GM23338 (cell line): ENCODE measurements around the gene TGFB1. TPM values are rescaled to one million over a fixed set of nuclear protein-coding genes. Genes with fewer than 3 reads are reported as not detected.

ENCODE experiments used
- ATAC-seq: fragments of 200-7000 bp; cut with Tn5 transposase; 3 replicates; pipeline ENCODE4 v1.9.1; 2020
- DNase-seq: peaks from one replicate; pipeline ENCODE4 v3.0.0-alpha.2; 2015; ENCODE audit warnings: low spot score
- H2AFZ ChIP-seq: fragments of 200-600 bp; sonication (generic); 2 replicates; pipeline ENCODE4 v1.8.0; 2016; ENCODE audit warnings: antibody characterized with exemption, mild to moderate bottlenecking, moderate library complexity
- H3F3A ChIP-seq: fragments of 200-600 bp; sonication (generic); replicated peaks from 2 replicates; pipeline ENCODE4 v1.8.0; 2017; ENCODE audit warnings: antibody characterized with exemption, mixed run types, low read depth
- H3K27ac ChIP-seq: fragments of 200-600 bp; sonication (generic); 2 replicates; pipeline ENCODE4 v1.6.1; 2016; ENCODE audit warnings: low read depth
- H3K27me3 ChIP-seq: fragments of 200-600 bp; sonication (generic); 2 replicates; pipeline ENCODE4 v1.8.0; 2016; ENCODE audit warnings: mild to moderate bottlenecking, mixed run types, moderate library complexity; ENCODE audit not compliant: insufficient read depth
- H3K36me3 ChIP-seq: fragments of 200-600 bp; sonication (generic); 2 replicates; pipeline ENCODE4 v1.8.0; 2016; ENCODE audit warnings: mild to moderate bottlenecking; ENCODE audit not compliant: insufficient read depth
- H3K4me1 ChIP-seq: fragments of 200-600 bp; sonication (generic); 2 replicates; pipeline ENCODE4 v1.8.0; 2016; ENCODE audit warnings: mild to moderate bottlenecking, moderate library complexity; ENCODE audit not compliant: insufficient read depth
- H3K4me2 ChIP-seq: fragments of 200-600 bp; sonication (generic); 2 replicates; pipeline ENCODE4 v1.7.1; 2017; ENCODE audit warnings: mixed run types
- H3K4me3 ChIP-seq: fragments of 200-600 bp; sonication (generic); 2 replicates; pipeline ENCODE4 v1.6.1; 2016; ENCODE audit warnings: mixed run types
- H3K79me2 ChIP-seq: fragments of 200-600 bp; sonication (generic); replicated peaks from 2 replicates; pipeline ENCODE4 v1.8.0; 2017; ENCODE audit warnings: mild to moderate bottlenecking; ENCODE audit not compliant: insufficient read depth
- H3K9me2 ChIP-seq: fragments of 200-600 bp; sonication (generic); 2 replicates; pipeline ENCODE4 v1.8.0; 2017; ENCODE audit not compliant: insufficient read depth
- H4K20me1 ChIP-seq: fragments of 200-600 bp; sonication (generic); replicated peaks from 2 replicates; pipeline ENCODE4 v1.8.0; 2017; ENCODE audit warnings: mild to moderate bottlenecking; ENCODE audit not compliant: insufficient read depth
- H3K27ac Mint-ChIP-seq: 2 replicates; pipeline ENCODE4 v1.8.0; 2020; ENCODE audit warnings: inconsistent platforms, mild to moderate bottlenecking, moderate library complexity, mixed read lengths
- H3K27me3 Mint-ChIP-seq: 3 replicates; pipeline ENCODE4 v1.8.0; 2022; ENCODE audit warnings: low read depth, mild to moderate bottlenecking, moderate library complexity, mixed read lengths, inconsistent platforms; ENCODE audit not compliant: insufficient read depth, poor library complexity
- H3K36me3 Mint-ChIP-seq: 3 replicates; pipeline ENCODE4 v1.8.0; 2021; ENCODE audit warnings: low read depth, mild to moderate bottlenecking, inconsistent platforms, moderate library complexity, mixed read lengths
- H3K4me1 Mint-ChIP-seq: 3 replicates; pipeline ENCODE4 v1.8.0; 2020; ENCODE audit warnings: mild to moderate bottlenecking, inconsistent platforms, mixed read lengths
- H3K4me3 Mint-ChIP-seq: 3 replicates; pipeline ENCODE4 v1.8.0; 2021; ENCODE audit warnings: moderate library complexity, mild to moderate bottlenecking, inconsistent platforms, mixed read lengths
- H3K9me3 Mint-ChIP-seq: 3 replicates; pipeline ENCODE4 v1.8.0; 2020; ENCODE audit warnings: moderate library complexity, mild to moderate bottlenecking, inconsistent platforms, mixed read lengths
- CREB1 ChIP-seq: fragments of 250-450 bp; sonication (Bioruptor Pico); IDR thresholded peaks from 2 replicates; pipeline ENCODE4 v1.5.0; 2020; ENCODE audit warnings: low read depth, mild to moderate bottlenecking, moderate library complexity
- CTCF ChIP-seq, 2 experiments: fragments of 200-600 bp in 1 of 2; sonication (generic) in 1 of 2; conservative IDR thresholded peaks; 2 replicates each; pipeline versions ENCODE4 v1.5.1 to v1.6.1; 2016 to 2017; ENCODE audit warnings: antibody characterized with exemption in 2 of 2, low read depth in 2 of 2, mild to moderate bottlenecking in 2 of 2, moderate library complexity in 1 of 2
- POLR2AphosphoS5 ChIP-seq: IDR thresholded peaks from 2 replicates; pipeline ENCODE4 v1.6.1; 2016; ENCODE audit warnings: antibody characterized with exemption, low read depth
- ZNF114 ChIP-seq: fragments of 250-450 bp; sonication (Bioruptor Pico); IDR thresholded peaks from 2 replicates; pipeline ENCODE4 v1.5.0; 2020; ENCODE audit warnings: mild to moderate bottlenecking, moderate library complexity
- ZNF331 ChIP-seq: fragments of 250-450 bp; sonication (Bioruptor Pico); IDR thresholded peaks from 2 replicates; pipeline ENCODE4 v1.5.0; 2020; ENCODE audit warnings: low read depth, mild to moderate bottlenecking, moderate library complexity
- ZNF462 ChIP-seq: fragments of 250-450 bp; sonication (Bioruptor Pico); IDR thresholded peaks from 2 replicates; pipeline ENCODE4 v1.5.0; 2020; ENCODE audit warnings: mild to moderate bottlenecking, moderate library complexity
- polyA plus RNA-seq: library from polyadenylated mRNA; unstranded; fragments of >200 nt; fragmentation: Nextera tagmentation; extraction: Ambion mirVana; gene quantifications from 2 replicates; pipeline ENCODE4 v1.2.1, GENCODE V29; 2016
- total RNA-seq: library from RNA; depleted of rRNA; stranded (reverse); fragments of >200 nt; shearing (Covaris generic); gene quantifications from 2 replicates; pipeline ENCODE4 v1.2.3, GENCODE V29; 2014

The TGFB1 gene
- total and polyA plus RNA-seq, 2 experiments from 2014 or later, result 0.99 to 7.9 TPM

- TF ChIP-seq POLR2AphosphoS5, result no peak
- no peak for TF ChIP-seq ZNF462 (CRISPR knock-in tag)
- TF ChIP-seq CTCF (conservative IDR thresholded peaks at IDR 0.05; ENCODE audit: low read depth in 2 of 2), result no peak
- TF ChIP-seq CREB1 (CRISPR knock-in tag), result no peak
- no peak for TF ChIP-seq ZNF114 (CRISPR knock-in tag)
- no peak for TF ChIP-seq ZNF331 (CRISPR knock-in tag)
- no peak overlapping the region for H3K4me3 Mint-ChIP-seq
- peaks cover 11% of the 10 kb centered on the region for H3K27me3 Mint-ChIP-seq
- Histone ChIP-seq H4K20me1 (peaks cover 28% of the 10 kb centered on the region), H3K4me3 (no peak overlapping the region), H3K27ac (no peak overlapping the region), H2AFZ (no peak overlapping the region), H3F3A (peaks cover 52% of the 10 kb centered on the region), H3K36me3 (peaks cover 90% of the 10 kb centered on the region), H3K4me2 (no peak overlapping the region), H3K79me2 (no peaks in the 10 kb centered on the region), H3K9me2 (no peaks in the 10 kb centered on the region), H3K4me1 (no peaks in the 10 kb centered on the region), H3K27me3 (no peaks in the 10 kb centered on the region)
- ATAC-seq (no peak), DNase-seq (no peak)
- H3K36me3 Mint-ChIP-seq, result peaks cover 98% of the 10 kb centered on the region
- H3K27ac Mint-ChIP-seq, result no peak overlapping the region
- H3K9me3 Mint-ChIP-seq, result no peaks in the 10 kb centered on the region
- peaks cover 7% of the 10 kb centered on the region; the same call in 2 of the 3 replicates for H3K4me1 Mint-ChIP-seq
Measured at GRCh38 chr19:41302624-41303351, 50.9 kb downstream of the TGFB1 start.
